GM21447 (cell line): Measurements from ENCODE around the gene LDB1.
A peak's percentile ranks its signal among the peaks of the same experiment; 100 is the strongest.

Experiments
- ATAC-seq: cut with Tn5 transposase; IDR thresholded peaks from one replicate; pipeline ENCODE4 v1.9.1; 2021; ENCODE audit not compliant: unreplicated experiment

The LDB1 gene

DNA sequence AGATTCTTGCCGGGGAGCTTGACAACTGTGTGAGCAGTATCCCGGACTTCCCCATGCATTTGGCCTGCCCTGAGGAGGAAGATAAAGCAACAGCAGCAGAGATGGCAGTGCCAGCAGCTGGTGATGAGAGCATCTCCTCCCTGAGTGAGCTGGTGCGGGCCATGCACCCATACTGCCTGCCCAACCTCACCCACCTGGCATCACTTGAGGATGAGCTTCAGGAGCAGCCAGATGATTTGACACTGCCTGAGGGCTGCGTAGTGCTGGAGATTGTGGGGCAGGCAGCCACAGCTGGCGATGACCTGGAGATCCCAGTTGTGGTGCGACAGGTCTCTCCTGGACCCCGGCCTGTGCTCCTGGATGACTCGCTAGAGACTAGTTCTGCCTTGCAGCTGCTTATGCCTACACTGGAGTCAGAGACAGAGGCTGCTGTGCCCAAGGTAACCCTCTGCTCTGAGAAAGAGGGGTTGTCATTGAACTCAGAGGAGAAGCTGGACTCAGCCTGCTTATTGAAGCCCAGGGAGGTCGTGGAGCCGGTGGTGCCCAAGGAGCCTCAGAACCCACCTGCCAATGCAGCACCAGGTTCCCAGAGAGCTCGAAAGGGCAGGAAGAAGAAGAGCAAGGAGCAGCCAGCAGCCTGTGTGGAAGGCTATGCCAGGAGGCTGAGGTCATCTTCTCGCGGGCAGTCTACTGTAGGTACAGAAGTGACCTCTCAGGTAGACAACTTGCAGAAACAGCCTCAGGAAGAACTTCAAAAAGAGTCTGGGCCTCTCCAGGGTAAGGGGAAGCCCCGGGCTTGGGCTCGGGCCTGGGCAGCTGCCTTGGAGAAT, 19.3 kb upstream of the LDB1 start:
- ATAC-seq = no peak

DNA sequence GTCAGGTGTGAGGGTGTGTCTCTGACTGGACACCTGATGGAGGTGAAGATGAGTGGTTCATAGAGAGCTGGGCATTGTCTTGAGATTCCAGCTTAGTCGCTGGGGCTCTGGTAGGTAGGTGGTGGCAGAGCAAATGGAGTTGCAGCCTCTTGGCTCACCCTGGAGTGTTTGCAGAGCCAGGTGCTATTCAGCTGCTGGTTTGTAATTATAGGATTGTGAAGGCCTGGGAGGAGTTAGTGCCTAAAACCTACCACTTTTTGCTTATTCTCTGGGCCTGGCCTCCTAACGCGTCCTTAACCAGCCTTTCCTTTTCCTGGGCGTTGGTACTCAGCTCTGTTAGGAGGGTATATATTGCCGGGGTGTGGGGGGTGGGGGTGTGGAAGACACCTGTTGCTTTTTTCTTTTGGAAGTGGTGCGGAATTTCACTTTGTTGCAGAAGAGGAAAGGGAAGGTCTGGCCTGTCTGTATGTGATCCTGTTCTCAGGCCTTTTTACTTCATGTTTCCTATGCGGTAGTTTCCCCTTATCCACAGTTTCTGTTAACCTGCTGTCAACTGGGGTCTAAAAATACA, 15.9 kb upstream of the LDB1 start:
- no peak for ATAC-seq

DNA sequence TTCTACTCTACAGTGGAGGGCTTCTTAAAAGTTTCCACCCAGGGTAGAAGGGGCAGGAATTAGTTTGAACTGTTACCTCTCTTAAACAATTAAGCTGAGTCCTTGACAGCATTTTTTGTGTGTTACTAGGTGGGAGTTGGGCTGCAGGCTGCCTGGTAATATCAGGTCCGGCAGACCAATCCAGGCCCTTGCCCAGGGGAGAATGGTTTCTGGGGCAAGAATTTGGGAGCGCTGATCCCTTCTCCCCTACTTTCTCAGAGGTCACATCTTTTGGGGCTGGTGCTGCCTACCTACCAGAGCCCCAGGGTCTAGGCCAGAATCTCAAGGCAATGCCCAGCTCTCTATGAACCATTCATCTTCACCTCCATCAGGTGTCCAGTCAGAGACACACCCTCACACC, 14.2 kb upstream of the LDB1 start:
- ATAC-seq = no peak

- ATAC-seq = no peak
Observed at GRCh38 chr10:102133373-102134195, 13.4 kb upstream of the LDB1 start.

GRCh38 chr10:102132563-102133372, 12.6 kb upstream of the LDB1 start, which contains the start of gene PPRC1:
PPRC1 (plus strand) TSS chr10:102133040; CDS start chr10:102133069, 29 bp downstream.
- ATAC-seq = peak; percentile 91

GRCh38 chr10:102132193-102132562, 12.0 kb upstream of the LDB1 start:
- no peak for ATAC-seq

- no peak for ATAC-seq
Observed at GRCh38 chr10:102131286-102132170, 11.4 kb upstream of the LDB1 start.

DNA sequence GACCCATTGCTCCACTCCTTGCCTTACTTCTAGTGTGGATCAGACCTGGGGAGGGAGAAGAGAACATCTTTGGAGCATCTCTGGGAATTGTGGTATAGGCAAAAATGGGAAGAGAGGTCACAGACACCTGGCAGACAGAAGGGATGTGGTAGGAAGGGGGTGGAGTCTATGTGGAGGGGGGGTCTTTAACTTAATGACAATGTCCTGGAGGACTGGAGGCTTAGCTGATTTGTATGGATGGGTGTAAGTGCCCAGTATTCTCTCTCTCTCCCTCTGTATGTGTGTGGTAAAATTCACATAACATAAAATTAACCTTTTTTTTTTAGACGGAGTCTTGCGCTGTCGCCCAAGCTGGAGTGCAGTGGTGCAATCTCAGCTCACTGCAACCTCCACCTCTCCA, 3.1 kb upstream of the LDB1 start:
- no peak for ATAC-seq

GRCh38 chr10:102122450-102122849, 2.3 kb upstream of the LDB1 start:
- no peak for ATAC-seq

GRCh38 chr10:102121739-102122372, 1.7 kb upstream of the LDB1 start:
- ATAC-seq = no peak

- ATAC-seq = no peak
Observed at GRCh38 chr10:102120991-102121738, 997 bp upstream of the LDB1 start.

DNA sequence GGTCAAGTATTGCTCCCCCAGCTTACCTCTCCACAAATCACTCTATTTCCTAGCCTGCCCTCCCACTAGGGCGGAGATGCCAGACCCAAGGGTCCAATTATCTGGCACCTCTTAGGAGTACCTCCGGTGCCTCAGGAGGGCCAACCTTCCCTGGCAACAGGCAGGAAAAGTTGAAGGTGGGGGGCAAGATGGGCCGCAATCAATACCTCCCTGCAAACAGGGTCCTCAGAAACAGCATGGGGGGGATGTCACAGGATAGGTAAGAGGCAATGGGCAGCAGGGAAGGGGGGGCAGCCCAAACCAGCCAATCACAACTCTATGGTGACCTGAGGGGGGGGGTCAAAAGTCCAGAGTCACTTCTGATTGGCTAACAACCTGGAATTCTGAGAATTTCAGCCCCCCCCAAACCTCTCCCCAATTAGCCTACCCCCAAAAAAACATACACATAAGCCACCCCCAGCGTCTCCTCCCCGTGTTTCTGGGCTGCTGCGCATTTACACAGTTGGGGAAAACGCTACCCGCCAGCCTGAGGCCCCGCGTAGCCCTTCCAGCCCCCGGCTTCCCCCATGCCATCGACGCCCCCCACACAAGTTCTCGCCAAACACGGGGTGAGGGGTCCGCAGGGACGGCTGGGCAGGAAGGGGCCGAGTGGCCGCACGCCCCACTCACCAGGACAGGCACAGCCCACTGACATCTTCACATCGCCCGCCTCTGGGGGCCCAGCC, 589 bp downstream of the LDB1 start:
- no peak for ATAC-seq

GRCh38 chr10:102118867-102119266, 1.3 kb downstream of the LDB1 start:
- ATAC-seq = no peak

GRCh38 chr10:102117391-102118159, 2.6 kb downstream of the LDB1 start:
- no peak for ATAC-seq

DNA sequence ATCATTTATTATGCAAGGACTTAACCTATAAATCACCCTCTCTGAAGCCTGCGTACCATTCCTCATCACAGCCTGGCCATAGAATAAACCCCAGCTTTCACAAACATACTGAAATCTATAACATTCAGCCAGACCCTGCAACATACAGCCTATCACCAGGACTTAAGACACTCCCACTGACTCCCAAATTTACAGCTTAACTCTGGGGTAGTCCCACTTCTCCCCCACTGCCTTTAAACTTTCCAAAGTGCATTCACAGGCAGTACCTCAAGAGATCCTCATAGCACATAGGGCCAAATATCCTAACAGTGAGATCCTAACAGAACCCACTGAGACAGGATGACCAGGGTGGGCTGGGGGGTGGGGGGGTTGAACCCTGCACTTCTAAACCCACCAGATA, 3.5 kb downstream of the LDB1 start:
- no peak for ATAC-seq

GRCh38 chr10:102115775-102116174, 4.4 kb downstream of the LDB1 start:
- no peak for ATAC-seq

DNA sequence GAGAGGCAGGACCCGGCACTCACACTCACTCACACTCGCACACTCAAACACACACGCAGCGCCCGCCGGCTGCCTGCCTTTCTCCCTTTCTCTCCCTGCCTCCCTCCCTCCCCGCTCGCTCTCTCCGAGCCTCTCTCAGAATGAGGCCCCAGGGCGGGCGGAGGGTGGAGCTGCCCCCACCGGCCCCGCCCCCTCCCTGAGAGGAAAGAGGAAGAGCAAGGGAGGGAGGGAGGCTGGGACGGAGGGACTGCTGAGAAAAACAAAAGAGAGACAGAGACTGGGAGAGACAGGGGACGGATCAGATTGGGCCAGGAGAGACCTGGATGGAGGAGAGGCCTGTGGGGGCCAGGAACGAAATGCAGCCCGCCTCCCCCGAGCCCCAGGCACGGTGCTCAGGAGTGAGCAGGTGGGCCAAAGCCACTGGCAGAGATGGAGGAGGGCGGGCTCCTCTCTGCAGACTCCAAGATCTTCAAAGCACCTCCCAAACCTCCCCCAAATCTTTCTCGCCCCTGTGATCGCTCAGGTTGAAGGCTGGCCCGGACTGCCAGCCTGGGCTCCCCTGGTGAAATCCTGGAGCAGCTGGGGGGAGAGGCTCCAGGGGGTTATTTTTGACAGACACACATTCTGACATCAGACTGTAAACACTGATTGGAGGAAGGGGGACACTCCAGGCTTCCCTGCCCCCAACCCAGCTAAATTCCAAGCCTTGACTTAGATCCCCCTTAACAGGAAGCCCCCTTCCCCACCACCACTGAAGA, 5.1 kb downstream of the LDB1 start:
- peak; percentile 61 for ATAC-seq
